ENCODE measurements around the gene CTNNA1.

The CTNNA1 gene

DNA sequence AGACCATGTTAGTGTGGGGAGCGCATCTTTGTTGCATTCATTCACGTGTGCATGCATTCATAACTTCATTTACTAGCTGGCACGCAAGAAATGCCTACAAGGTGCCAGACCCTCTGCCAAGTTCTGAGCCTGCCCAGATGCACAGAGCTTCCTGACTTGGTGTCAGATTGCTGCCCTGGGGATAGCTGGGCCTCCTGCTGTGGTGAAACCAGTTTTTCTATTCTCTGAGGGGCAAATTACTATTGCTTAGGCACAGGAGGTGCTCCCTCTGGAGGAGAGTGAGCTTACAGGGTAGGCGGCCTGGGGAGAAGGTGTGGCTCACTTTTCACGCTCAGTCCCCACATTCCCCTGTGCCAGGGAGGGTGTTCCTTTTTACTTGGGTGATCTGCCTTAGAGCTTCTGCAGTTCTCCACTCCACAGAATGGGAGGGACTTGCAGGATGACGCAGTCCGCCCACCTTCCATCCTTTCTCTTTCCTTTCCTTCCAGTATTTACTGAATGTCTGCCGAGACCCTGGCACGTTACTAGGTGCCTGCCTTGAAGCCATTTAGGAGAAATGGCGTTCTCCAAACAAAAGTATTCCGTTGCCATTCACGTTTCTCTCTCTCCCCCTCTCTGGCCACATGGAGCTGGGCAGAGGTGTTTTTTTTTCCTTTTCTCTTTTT lies 27.9 kb upstream of the CTNNA1 start:
- ATAC-seq, result peak; percentile 93
- TF ChIP-seq OSR1 (CRISPR knock-in tag; IDR thresholded peaks at IDR 0.05) (no peak), ZFP3 (CRISPR knock-in tag; IDR thresholded peaks at IDR 0.05) (no peak), ZNF565 (CRISPR knock-in tag; conservative IDR thresholded peaks at IDR 0.05; ENCODE audit: low read depth) (no peak), GLIS3 (CRISPR knock-in tag; IDR thresholded peaks at IDR 0.05) (no peak), BACH2 (CRISPR knock-in tag; IDR thresholded peaks at IDR 0.05; ENCODE audit: borderline replicate concordance) (no peak), TOX (CRISPR knock-in tag; IDR thresholded peaks at IDR 0.05; ENCODE audit: borderline replicate concordance) (no peak), ZFP30 (CRISPR knock-in tag; IDR thresholded peaks at IDR 0.05) (no peak), ZNF8 (CRISPR knock-in tag; IDR thresholded peaks at IDR 0.05) (no peak), ESRRG (CRISPR knock-in tag; IDR thresholded peaks at IDR 0.05) (no peak)
- TF ChIP-seq, protein P1, sequence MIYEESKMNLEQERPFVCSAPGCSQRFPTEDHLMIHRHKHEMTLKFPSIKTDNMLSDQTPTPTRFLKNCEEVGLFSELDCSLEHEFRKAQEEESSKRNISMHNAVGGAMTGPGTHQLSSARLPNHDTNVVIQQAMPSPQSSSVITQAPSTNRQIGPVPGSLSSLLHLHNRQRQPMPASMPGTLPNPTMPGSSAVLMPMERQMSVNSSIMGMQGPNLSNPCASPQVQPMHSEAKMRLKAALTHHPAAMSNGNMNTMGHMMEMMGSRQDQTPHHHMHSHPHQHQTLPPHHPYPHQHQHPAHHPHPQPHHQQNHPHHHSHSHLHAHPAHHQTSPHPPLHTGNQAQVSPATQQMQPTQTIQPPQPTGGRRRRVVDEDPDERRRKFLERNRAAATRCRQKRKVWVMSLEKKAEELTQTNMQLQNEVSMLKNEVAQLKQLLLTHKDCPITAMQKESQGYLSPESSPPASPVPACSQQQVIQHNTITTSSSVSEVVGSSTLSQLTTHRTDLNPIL (CRISPR knock-in tag; IDR thresholded peaks at IDR 0.05; ENCODE audit: low read depth), result no peak
- TF ChIP-seq, protein P2, sequence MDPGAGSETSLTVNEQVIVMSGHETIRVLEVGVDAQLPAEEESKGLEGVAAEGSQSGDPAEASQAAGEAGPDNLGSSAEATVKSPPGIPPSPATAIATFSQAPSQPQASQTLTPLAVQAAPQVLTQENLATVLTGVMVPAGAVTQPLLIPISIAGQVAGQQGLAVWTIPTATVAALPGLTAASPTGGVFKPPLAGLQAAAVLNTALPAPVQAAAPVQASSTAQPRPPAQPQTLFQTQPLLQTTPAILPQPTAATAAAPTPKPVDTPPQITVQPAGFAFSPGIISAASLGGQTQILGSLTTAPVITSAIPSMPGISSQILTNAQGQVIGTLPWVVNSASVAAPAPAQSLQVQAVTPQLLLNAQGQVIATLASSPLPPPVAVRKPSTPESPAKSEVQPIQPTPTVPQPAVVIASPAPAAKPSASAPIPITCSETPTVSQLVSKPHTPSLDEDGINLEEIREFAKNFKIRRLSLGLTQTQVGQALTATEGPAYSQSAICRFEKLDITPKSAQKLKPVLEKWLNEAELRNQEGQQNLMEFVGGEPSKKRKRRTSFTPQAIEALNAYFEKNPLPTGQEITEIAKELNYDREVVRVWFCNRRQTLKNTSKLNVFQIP (CRISPR knock-in tag; IDR thresholded peaks at IDR 0.05; ENCODE audit: borderline replicate concordance, low read depth), result no peak
- TF ChIP-seq, protein P3, sequence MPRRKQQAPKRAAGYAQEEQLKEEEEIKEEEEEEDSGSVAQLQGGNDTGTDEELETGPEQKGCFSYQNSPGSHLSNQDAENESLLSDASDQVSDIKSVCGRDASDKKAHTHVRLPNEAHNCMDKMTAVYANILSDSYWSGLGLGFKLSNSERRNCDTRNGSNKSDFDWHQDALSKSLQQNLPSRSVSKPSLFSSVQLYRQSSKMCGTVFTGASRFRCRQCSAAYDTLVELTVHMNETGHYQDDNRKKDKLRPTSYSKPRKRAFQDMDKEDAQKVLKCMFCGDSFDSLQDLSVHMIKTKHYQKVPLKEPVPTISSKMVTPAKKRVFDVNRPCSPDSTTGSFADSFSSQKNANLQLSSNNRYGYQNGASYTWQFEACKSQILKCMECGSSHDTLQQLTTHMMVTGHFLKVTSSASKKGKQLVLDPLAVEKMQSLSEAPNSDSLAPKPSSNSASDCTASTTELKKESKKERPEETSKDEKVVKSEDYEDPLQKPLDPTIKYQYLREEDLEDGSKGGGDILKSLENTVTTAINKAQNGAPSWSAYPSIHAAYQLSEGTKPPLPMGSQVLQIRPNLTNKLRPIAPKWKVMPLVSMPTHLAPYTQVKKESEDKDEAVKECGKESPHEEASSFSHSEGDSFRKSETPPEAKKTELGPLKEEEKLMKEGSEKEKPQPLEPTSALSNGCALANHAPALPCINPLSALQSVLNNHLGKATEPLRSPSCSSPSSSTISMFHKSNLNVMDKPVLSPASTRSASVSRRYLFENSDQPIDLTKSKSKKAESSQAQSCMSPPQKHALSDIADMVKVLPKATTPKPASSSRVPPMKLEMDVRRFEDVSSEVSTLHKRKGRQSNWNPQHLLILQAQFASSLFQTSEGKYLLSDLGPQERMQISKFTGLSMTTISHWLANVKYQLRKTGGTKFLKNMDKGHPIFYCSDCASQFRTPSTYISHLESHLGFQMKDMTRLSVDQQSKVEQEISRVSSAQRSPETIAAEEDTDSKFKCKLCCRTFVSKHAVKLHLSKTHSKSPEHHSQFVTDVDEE (CRISPR knock-in tag; IDR thresholded peaks at IDR 0.05), result no peak

DNA sequence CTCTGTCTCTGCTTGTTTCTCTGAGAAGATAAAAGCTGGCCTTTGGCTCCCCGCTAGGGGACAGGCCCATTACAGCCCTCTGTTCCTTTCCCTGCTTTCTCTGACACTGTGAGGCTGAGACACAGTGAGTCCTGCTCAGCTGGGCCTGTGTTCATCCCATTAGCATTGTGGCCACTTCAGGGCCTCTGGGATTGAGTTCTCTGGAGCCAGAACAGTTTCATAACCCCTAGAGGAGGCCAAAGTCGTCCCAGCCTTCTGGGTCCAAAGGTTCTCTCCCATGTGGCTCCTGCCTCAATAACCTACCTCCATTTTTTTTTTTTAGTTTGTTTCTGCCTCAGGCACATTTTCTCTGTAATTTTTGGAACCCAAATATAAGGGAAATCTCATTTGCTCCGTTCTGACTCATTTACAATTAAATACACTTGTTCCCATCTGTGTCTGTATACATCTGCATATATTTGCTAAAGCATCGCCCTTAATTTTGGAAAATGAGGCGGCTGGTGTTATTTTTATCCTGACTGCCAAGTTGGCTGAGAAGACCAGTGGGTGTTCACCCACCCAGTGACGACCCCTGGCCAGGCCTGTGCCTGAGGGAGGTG lies 27.3 kb upstream of the CTNNA1 start:
- TF ChIP-seq OSR1 (CRISPR knock-in tag; IDR thresholded peaks at IDR 0.05) (no peak), BACH2 (CRISPR knock-in tag; IDR thresholded peaks at IDR 0.05; ENCODE audit: borderline replicate concordance) (no peak), ARNTL (CRISPR knock-in tag; IDR thresholded peaks at IDR 0.05; ENCODE audit: borderline replicate concordance, low read depth) (no peak), SNAI2 (CRISPR knock-in tag; IDR thresholded peaks at IDR 0.05) (no peak), ZC3H10 (CRISPR knock-in tag; IDR thresholded peaks at IDR 0.05) (no peak), ZFP30 (CRISPR knock-in tag; IDR thresholded peaks at IDR 0.05) (no peak)
- TF ChIP-seq, protein P3 (CRISPR knock-in tag; IDR thresholded peaks at IDR 0.05), result no peak
- TF ChIP-seq, protein P1 (CRISPR knock-in tag; IDR thresholded peaks at IDR 0.05; ENCODE audit: low read depth), result no peak

GRCh38 chr5:138726848-138727247 lies 26.4 kb upstream of the CTNNA1 start:
- no peak for ATAC-seq
- TF ChIP-seq, protein P3 (CRISPR knock-in tag; IDR thresholded peaks at IDR 0.05), result no peak
- TF ChIP-seq ZNF8 (CRISPR knock-in tag; IDR thresholded peaks at IDR 0.05) (no peak), PATZ1 (CRISPR knock-in tag; IDR thresholded peaks at IDR 0.05; ENCODE audit: borderline replicate concordance) (no peak), SNAI2 (CRISPR knock-in tag; IDR thresholded peaks at IDR 0.05) (no peak), ZFP3 (CRISPR knock-in tag; IDR thresholded peaks at IDR 0.05) (no peak), ZFP30 (CRISPR knock-in tag; IDR thresholded peaks at IDR 0.05) (no peak), RARB (CRISPR knock-in tag; IDR thresholded peaks at IDR 0.05) (no peak)
- TF ChIP-seq, protein P1 (CRISPR knock-in tag; IDR thresholded peaks at IDR 0.05; ENCODE audit: low read depth), result no peak

More for the DNA sequence above, 27.3 kb upstream of the CTNNA1 start:
- ATAC-seq, result no peak; the same call in 2 of the 3 replicates

All from SK-N-SH treated with all-trans-retinoic acid at 6 μM for 48 hours (cell line).